ENCODE results near the gene SMAP2. TPM values are rescaled to one million over a fixed set of nuclear protein-coding genes. Genes with fewer than 3 reads are reported as not detected.

The SMAP2 gene
- total RNA-seq, 6 experiments from 2014 or later, result 23.7 to 41.5 (median 36.2) TPM

DNA sequence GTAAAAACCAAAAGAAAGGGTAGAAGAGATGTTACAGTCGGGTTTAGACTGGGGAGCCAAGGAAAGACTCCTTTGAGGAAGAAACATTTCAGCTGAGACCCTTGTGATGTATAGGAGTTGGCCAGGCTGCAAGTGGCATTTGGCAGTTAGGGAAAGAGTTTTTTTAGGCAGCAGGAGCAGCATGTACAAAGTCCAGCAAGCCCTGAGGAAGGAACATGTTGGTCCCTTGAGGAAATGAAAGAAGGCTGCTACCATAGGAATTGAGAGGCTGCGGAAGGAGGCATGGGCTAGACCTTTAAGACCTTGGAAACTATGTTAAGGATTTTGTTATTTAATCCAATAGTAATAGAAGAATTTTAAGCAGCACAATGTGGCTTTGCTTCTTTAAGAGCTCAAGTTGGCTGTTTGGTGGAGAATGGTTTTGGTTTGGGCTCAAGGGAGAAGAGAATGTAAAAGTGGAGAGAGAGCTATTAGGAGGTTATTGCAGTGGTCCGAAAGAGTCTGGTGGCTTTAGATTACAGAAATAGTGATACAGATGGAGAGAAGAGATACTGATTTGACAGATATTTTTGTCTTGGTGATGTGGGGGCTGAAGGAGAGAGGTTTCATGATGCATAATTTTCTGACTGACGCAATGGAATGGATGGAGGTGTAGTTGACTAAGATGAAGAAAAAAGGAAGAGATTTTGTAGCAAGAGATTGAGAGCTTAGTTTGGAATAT is 26.6 kb downstream of the SMAP2 start:
- Histone ChIP-seq H3K4me3 (no peak overlapping the region), H3K36me3 (no peaks in the 10 kb centered on the region), H3K27ac (no peak overlapping the region), H3K4me1 (peaks cover 0 to 62% (median 15%) of the 10 kb centered on the region in 4 donors), H3K9me3 (no peaks in the 10 kb centered on the region), H3K27me3 (no peaks in the 10 kb centered on the region)
- intact Hi-C loops (cut with DNase I), result no loop called here
- DNase-seq (no peak), ATAC-seq (peak; percentile 16 to 43 (median 30))
- TF ChIP-seq, protein P1, sequence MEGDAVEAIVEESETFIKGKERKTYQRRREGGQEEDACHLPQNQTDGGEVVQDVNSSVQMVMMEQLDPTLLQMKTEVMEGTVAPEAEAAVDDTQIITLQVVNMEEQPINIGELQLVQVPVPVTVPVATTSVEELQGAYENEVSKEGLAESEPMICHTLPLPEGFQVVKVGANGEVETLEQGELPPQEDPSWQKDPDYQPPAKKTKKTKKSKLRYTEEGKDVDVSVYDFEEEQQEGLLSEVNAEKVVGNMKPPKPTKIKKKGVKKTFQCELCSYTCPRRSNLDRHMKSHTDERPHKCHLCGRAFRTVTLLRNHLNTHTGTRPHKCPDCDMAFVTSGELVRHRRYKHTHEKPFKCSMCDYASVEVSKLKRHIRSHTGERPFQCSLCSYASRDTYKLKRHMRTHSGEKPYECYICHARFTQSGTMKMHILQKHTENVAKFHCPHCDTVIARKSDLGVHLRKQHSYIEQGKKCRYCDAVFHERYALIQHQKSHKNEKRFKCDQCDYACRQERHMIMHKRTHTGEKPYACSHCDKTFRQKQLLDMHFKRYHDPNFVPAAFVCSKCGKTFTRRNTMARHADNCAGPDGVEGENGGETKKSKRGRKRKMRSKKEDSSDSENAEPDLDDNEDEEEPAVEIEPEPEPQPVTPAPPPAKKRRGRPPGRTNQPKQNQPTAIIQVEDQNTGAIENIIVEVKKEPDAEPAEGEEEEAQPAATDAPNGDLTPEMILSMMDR (IDR thresholded peaks at IDR 0.05), result no peak
- peak; percentile 22 for TF ChIP-seq POLR2A (IDR thresholded peaks at IDR 0.05)
- WGBS (ENCODE audit: insufficient coverage, low coverage, low lambda C conversion rate, missing lambda C conversion rate), result 75% methylated on average over 4 of the region's 4 CpGs

DNA sequence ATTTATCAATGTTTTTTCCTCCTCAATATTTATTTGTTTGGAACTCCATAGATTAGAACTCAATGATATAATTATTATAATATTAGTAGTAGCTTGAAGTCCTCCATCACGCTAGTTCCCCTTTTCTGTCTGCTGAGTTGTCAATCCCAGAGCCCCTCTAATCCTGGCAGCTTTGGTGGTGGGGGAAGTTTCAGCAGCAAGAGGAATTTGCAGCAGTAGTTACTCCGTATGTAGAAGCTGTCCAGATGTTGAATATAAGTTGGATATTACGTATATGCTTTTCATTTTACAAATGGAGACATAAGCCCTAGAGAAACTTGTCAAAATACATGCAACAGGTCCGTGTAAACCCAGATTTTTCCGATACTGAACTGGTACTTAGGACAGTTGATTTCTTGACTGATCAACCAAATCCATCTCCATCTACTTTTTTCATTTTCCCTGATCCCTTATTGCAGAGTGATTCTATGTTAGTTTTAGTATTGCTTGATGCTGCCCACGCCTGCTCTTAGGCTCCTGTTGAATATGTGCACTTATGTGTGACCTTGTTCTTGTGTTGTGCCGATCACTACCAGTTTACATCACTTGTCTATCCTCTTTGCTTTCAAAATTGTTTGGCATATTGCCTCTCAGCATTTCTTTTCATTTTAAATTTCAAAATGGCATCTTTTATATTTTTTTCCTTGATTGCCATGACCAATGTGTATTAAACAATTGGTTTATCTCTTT is 28.1 kb downstream of the SMAP2 start:
- H3K36me3 ChIP-seq, result no peaks in the 10 kb centered on the region
- H3K27ac ChIP-seq, result no peak overlapping the region

DNA sequence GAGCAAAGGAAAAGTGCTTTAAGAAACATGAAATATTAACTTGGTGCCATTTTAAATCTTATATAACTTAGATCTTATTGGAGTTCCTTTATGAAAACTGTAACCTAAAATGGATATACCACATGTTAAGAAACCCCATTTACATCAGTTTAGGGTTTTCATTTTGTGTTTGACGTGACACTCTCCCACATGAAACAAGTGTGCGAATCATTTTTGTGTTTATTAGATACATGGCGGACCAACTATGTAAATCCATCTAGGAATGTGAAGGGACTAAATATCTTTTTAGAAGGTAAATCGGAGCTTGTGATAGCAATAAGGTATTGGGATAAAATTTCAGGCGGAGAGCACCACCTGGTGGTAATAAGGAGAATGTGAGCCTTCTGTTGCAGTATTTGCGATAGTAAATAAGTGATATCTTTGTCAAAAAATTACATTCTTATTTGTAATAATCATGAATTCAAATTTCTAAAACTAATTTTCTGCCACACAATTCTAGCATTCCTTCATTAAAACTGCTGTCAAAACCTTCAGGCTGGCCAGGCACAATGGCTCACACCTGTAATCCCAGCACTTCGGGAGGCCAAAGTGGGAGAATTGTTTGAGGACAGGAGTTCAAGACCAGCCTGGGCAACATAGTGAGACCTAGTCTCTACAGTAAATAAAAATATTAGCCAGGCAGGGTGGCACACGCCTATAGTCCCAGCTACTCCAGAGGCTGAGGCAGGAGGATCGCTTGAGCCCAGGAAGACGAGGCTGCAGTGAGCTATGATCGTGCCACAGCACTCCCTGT is 31.3 kb downstream of the SMAP2 start:
- ATAC-seq (peak; percentile 82 to 89 (median 86)), DNase-seq (no peak)
- Histone ChIP-seq H3K4me1 (peaks cover 0 to 25% (median 5%) of the 10 kb centered on the region in 4 donors), H3K36me3 (peaks cover 0 to 16% (median 7%) of the 10 kb centered on the region in 4 donors), H3K4me3 (no peak overlapping the region), H3K9me3 (no peaks in the 10 kb centered on the region), H3K27me3 (no peaks in the 10 kb centered on the region), H3K27ac (peak overlapping the region in 2 of 3 donors; percentile 21 to 35)
- intact Hi-C loops (cut with DNase I), result no loop called here
- TF ChIP-seq, protein P1 (IDR thresholded peaks at IDR 0.05), result peak; percentile 84 to 92 (median 86)
- no peak for TF ChIP-seq POLR2A (IDR thresholded peaks at IDR 0.05)
- WGBS (ENCODE audit: insufficient coverage, low coverage, low lambda C conversion rate, missing lambda C conversion rate), result 33% methylated on average over 9 of the region's 11 CpGs

More for the DNA sequence above, 28.1 kb downstream of the SMAP2 start:
- Histone ChIP-seq H3K9me3 (no peaks in the 10 kb centered on the region), H3K4me1 (peaks cover 0 to 51% (median 13%) of the 10 kb centered on the region in 4 donors), H3K27me3 (no peaks in the 10 kb centered on the region), H3K4me3 (no peak overlapping the region)
- WGBS (ENCODE audit: insufficient coverage, low coverage, low lambda C conversion rate, missing lambda C conversion rate), result 69% methylated on average over 7 of the region's 7 CpGs
- ATAC-seq (peak in 1 of 4 donors; percentile 16), DNase-seq (no peak)
- TF ChIP-seq, protein P1 (IDR thresholded peaks at IDR 0.05), result no peak
- TF ChIP-seq POLR2A (IDR thresholded peaks at IDR 0.05), result no peak
- intact Hi-C loops (cut with DNase I), result no loop called here

DNA sequence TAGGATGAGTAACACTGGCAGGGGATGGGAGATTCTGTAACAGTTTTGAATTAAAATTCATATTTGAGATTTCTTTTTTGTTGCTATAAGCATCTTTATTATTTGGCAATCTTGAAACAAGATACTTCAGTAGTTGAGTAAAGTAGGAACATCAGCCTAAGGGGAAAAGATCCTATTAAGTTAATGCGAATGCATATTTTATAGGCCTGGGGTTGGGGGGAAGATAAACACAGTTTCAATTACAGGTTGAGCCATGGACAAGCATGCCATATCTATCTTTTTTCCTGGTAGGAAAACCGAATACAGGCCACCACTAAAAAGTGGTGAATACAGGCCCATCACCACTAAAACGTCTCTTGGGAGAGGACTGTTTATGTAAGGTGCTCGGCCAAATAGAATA is 32.3 kb downstream of the SMAP2 start:
- H3K9me3 ChIP-seq, result no peaks in the 10 kb centered on the region
- DNase-seq (no peak), ATAC-seq (no peak)
- H3K4me1 ChIP-seq, result peaks cover 0 to 16% (median 3%) of the 10 kb centered on the region in 4 donors
- 54% methylated on average over 4 of the region's 4 CpGs for WGBS (ENCODE audit: insufficient coverage, low coverage, low lambda C conversion rate, missing lambda C conversion rate)
- no peak overlapping the region for H3K27ac ChIP-seq
- intact Hi-C loops (cut with DNase I), result no loop called here
- H3K36me3 ChIP-seq, result peaks cover 0 to 21% (median 10%) of the 10 kb centered on the region in 4 donors
- TF ChIP-seq POLR2A (IDR thresholded peaks at IDR 0.05), result no peak
- TF ChIP-seq, protein P1 (IDR thresholded peaks at IDR 0.05), result no peak
- H3K27me3 ChIP-seq, result no peaks in the 10 kb centered on the region
- H3K4me3 ChIP-seq, result no peak overlapping the region

Measured in right lobe of liver (tissue), 6 donors.